Nephron progenitor cell (in vitro differentiated cells): ENCODE results near the gene MRTO4.

Experiments used
- DNase-seq: peaks from one replicate; pipeline ENCODE4 v3.0.0; 2021
- H3K27ac Mint-ChIP-seq: 2 replicates; pipeline ENCODE4 v1.8.0; 2021; ENCODE audit warnings: mild to moderate bottlenecking, moderate library complexity, mixed read lengths
- H3K27me3 Mint-ChIP-seq: 2 replicates; pipeline ENCODE4 v1.8.0; 2021; ENCODE audit warnings: mild to moderate bottlenecking, low read depth, mixed read lengths; ENCODE audit not compliant: poor library complexity
- H3K36me3 Mint-ChIP-seq: 2 replicates; pipeline ENCODE4 v1.8.0; 2021; ENCODE audit warnings: low read depth, mixed read lengths
- H3K4me1 Mint-ChIP-seq: 2 replicates; pipeline ENCODE4 v1.8.0; 2021; ENCODE audit warnings: mixed read lengths
- H3K4me3 Mint-ChIP-seq: 2 replicates; pipeline ENCODE4 v1.8.0; 2021; ENCODE audit warnings: mild to moderate bottlenecking, moderate library complexity, mixed read lengths
- H3K9me3 Mint-ChIP-seq: 2 replicates; pipeline ENCODE4 v1.8.0; 2021; ENCODE audit warnings: mild to moderate bottlenecking, moderate library complexity, mixed read lengths
- CTCF ChIP-seq: fragments of 200-600 bp; sonication (generic); IDR thresholded peaks from 2 replicates; pipeline ENCODE4 v1.5.0; 2021; ENCODE audit warnings: antibody characterized with exemption

MRTO4 gene

GRCh38 chr1:19251305-19252196 lies at the start of gene MRTO4, which contains the start of gene EMC1:
Gene MRTO4, plus strand, starts transcription at chr1:19251805. Its CDS starts 31 bp downstream, at chr1:19251836.
Gene EMC1, minus strand, starts transcription at chr1:19251524. Its CDS starts 15 bp downstream, at chr1:19251509.
- H3K27me3 Mint-ChIP-seq: peaks cover 3% of the 10 kb centered on the region

GRCh38 chr1:19202396-19202795 lies 49.2 kb upstream of the MRTO4 start:
- H3K27ac Mint-ChIP-seq: peak overlapping the region; percentile 8
- H3K4me1 Mint-ChIP-seq: peaks cover 12% of the 10 kb centered on the region
- TF ChIP-seq CTCF: no peak
- H3K9me3 Mint-ChIP-seq: no peaks in the 10 kb centered on the region
- DNase-seq: no peak
- H3K4me3 Mint-ChIP-seq: no peak overlapping the region
- no peaks in the 10 kb centered on the region for H3K27me3 Mint-ChIP-seq
- H3K36me3 Mint-ChIP-seq: peaks cover 22% of the 10 kb centered on the region

More at GRCh38 chr1:19251305-19252196, at the start of gene MRTO4, which contains the start of gene EMC1:
- Mint-ChIP-seq H3K9me3 (no peaks in the 10 kb centered on the region), H3K36me3 (peaks cover under 1% of the 10 kb centered on the region), H3K4me1 (peaks cover 29% of the 10 kb centered on the region), H3K4me3 (peak within 1 kb of the TSS; percentile 99), H3K27ac (peak within 1 kb of the TSS; percentile 98)
- no peak for TF ChIP-seq CTCF
- DNase-seq: peak; percentile 96

- no peaks in the 10 kb centered on the region for H3K27me3 Mint-ChIP-seq
- no peak for TF ChIP-seq CTCF
- no peaks in the 10 kb centered on the region for H3K9me3 Mint-ChIP-seq
- DNase-seq: no peak
- peaks cover 21% of the 10 kb centered on the region for H3K4me1 Mint-ChIP-seq
- H3K36me3 Mint-ChIP-seq: peaks cover 12% of the 10 kb centered on the region
- no peak overlapping the region for H3K27ac Mint-ChIP-seq
- H3K4me3 Mint-ChIP-seq: no peak overlapping the region
Measured at GRCh38 chr1:19203440-19203839, 48.2 kb upstream of the MRTO4 start.

- no peak for TF ChIP-seq CTCF
- peaks cover 32% of the 10 kb centered on the region for H3K4me1 Mint-ChIP-seq
- peaks cover 2% of the 10 kb centered on the region for H3K36me3 Mint-ChIP-seq
- no peaks in the 10 kb centered on the region for H3K27me3 Mint-ChIP-seq
- H3K4me3 Mint-ChIP-seq: no peak overlapping the region
- peak overlapping the region; percentile 3 for H3K27ac Mint-ChIP-seq
- DNase-seq: no peak
- H3K9me3 Mint-ChIP-seq: no peaks in the 10 kb centered on the region
Measured at GRCh38 chr1:19204446-19205266, 46.9 kb upstream of the MRTO4 start.

GRCh38 chr1:19205403-19205802 lies 46.2 kb upstream of the MRTO4 start:
- no peak for DNase-seq
- Mint-ChIP-seq H3K4me1 (peaks cover 32% of the 10 kb centered on the region), H3K36me3 (no peaks in the 10 kb centered on the region), H3K27me3 (no peaks in the 10 kb centered on the region), H3K4me3 (no peak overlapping the region), H3K9me3 (no peaks in the 10 kb centered on the region), H3K27ac (no peak overlapping the region)
- TF ChIP-seq CTCF: no peak
